ENCODE results near the gene CD96. TPM values are rescaled to one million over a fixed set of nuclear protein-coding genes. Genes with fewer than 3 reads are reported as not detected.
"Not testable (repeated sequence)": the region's sequence is repeated elsewhere in the genome, so short reads cannot be mapped to it uniquely, and the experiment has no call there.

Gene CD96
- total RNA-seq, 8 experiments from 2014 or later = 0.09 to 2.5 (median 0.21) TPM; not detected in 3

GRCh38 chr3:111538681-111539083, 3.3 kb upstream of the CD96 start:
- Histone ChIP-seq H3K4me1 (replicated peaks in 1 of 2) (no peaks in the 10 kb centered on the region), H3K4me3 (no peak overlapping the region), H3K27ac (no peak overlapping the region)
- 0 to 100% (median 37%) methylated on average over 1 to 4 of the region's 4 CpGs for WGBS, 10 experiments
- peak in 3 of 8 experiments; percentile 39 to 71 (median 48) for ATAC-seq (replicated peaks in 6 of 8)
- in situ Hi-C loops (cut with MboI; ENCODE audit: low pct_unique_long_range_greater_than_20kb in 2 of 9, low sequenced_read_pairs in 9 of 9, unreplicated experiment in 9 of 9) = loop anchor here in 3 of 9 experiments (25.0 kb wide), 3 partner anchors 176 to 451 kb away; no protein-coding TSS in a partner anchor

- in situ Hi-C loops (cut with MboI; ENCODE audit: low pct_unique_long_range_greater_than_20kb in 2 of 9, low sequenced_read_pairs in 9 of 9, unreplicated experiment in 9 of 9) = loop anchor here in 3 of 9 experiments (25.0 kb wide), 3 partner anchors 177 to 452 kb away; no protein-coding TSS in a partner anchor
- peak; percentile 64 to 100 (median 96) for ATAC-seq (replicated peaks in 6 of 8)
- H3K4me3 ChIP-seq = no peak overlapping the region
- H3K4me1 ChIP-seq (replicated peaks in 1 of 2) = no peaks in the 10 kb centered on the region
- H3K27ac ChIP-seq = no peak overlapping the region
- 15 to 80% (median 47%) methylated on average over 1 to 8 of the region's 10 CpGs for WGBS, 10 experiments
These were observed 2.4 kb upstream of the CD96 start for GRCh38 chr3:111539351-111540331.

- H3K27ac ChIP-seq = no peak overlapping the region
- in situ Hi-C loops (cut with MboI; ENCODE audit: low pct_unique_long_range_greater_than_20kb in 2 of 9, low sequenced_read_pairs in 9 of 9, unreplicated experiment in 9 of 9) = loop anchor here in 3 of 9 experiments (25.0 kb wide), 3 partner anchors 179 to 454 kb away; no protein-coding TSS in a partner anchor
- WGBS, 10 experiments = 60 to 100% (median 100%) methylated on average over 1 to 3 of the region's 3 CpGs; no CpG with 5 or more reads in 5 of the 10 experiments
These were observed 606 bp upstream of the CD96 start for GRCh38 chr3:111541391-111541790.

GRCh38 chr3:111542611-111543300, 759 bp downstream of the CD96 start:
- 80 to 100% (median 85%) methylated on average over 1 to 4 of the region's 4 CpGs; no CpG with 5 or more reads in 2 of the 10 experiments for WGBS, 10 experiments
- no peak overlapping the region for H3K4me3 ChIP-seq
- H3K27ac ChIP-seq = no peak overlapping the region
- in situ Hi-C loops (cut with MboI; ENCODE audit: low pct_unique_long_range_greater_than_20kb in 2 of 9, low sequenced_read_pairs in 9 of 9, unreplicated experiment in 9 of 9) = loop anchor here in 3 of 9 experiments (25.0 kb wide), 3 partner anchors 180 to 455 kb away; no protein-coding TSS in a partner anchor
- no peaks in the 10 kb centered on the region for H3K4me1 ChIP-seq (replicated peaks in 1 of 2)
- ATAC-seq (replicated peaks in 6 of 8) = no peak

More at GRCh38 chr3:111541391-111541790, 606 bp upstream of the CD96 start:
- no peaks in the 10 kb centered on the region for H3K4me1 ChIP-seq (replicated peaks in 1 of 2)
- H3K4me3 ChIP-seq = no peak overlapping the region
- no peak for ATAC-seq (replicated peaks in 6 of 8)

- Histone ChIP-seq H3K27ac (no peak overlapping the region), H3K4me3 (no peak overlapping the region), H3K4me1 (replicated peaks in 1 of 2) (no peaks in the 10 kb centered on the region)
- WGBS, 10 experiments = 20 to 100% (median 67%) methylated on average over 1 to 2 of the region's 2 CpGs; no CpG with 5 or more reads in 3 of the 10 experiments
- in situ Hi-C loops (cut with MboI; ENCODE audit: low pct_unique_long_range_greater_than_20kb in 2 of 9, low sequenced_read_pairs in 9 of 9, unreplicated experiment in 9 of 9) = loop anchor here in 3 of 9 experiments (25.0 kb wide), 3 partner anchors 183 to 458 kb away; no protein-coding TSS in a partner anchor
- ATAC-seq (replicated peaks in 6 of 8) = no peak
These were observed 3.4 kb downstream of the CD96 start for GRCh38 chr3:111545349-111545748.

GRCh38 chr3:111547631-111548030, 5.6 kb downstream of the CD96 start:
- H3K4me3 ChIP-seq = no peak overlapping the region
- in situ Hi-C loops (cut with MboI; ENCODE audit: low pct_unique_long_range_greater_than_20kb in 2 of 9, low sequenced_read_pairs in 9 of 9, unreplicated experiment in 9 of 9) = loop anchor here in 3 of 9 experiments (25.0 kb wide), 3 partner anchors 185 to 460 kb away; no protein-coding TSS in a partner anchor
- H3K4me1 ChIP-seq (replicated peaks in 1 of 2) = no peaks in the 10 kb centered on the region
- 53 to 95% (median 87%) methylated on average over 2 to 4 of the region's 4 CpGs; no CpG with 5 or more reads in 1 of the 10 experiments for WGBS, 10 experiments
- ATAC-seq (replicated peaks in 6 of 8) = no peak
- no peak overlapping the region for H3K27ac ChIP-seq

- Histone ChIP-seq H3K27ac (no peak overlapping the region), H3K4me1 (replicated peaks in 1 of 2) (no peaks in the 10 kb centered on the region), H3K4me3 (no peak overlapping the region)
- ATAC-seq (replicated peaks in 6 of 8) = peak in 2 of 8 experiments; percentile 27 to 30
- in situ Hi-C loops (cut with MboI; ENCODE audit: low pct_unique_long_range_greater_than_20kb in 2 of 9, low sequenced_read_pairs in 9 of 9, unreplicated experiment in 9 of 9) = loop anchor here in 3 of 9 experiments (25.0 kb wide), 3 partner anchors 186 to 461 kb away; no protein-coding TSS in a partner anchor
- 22 to 100% (median 95%) methylated on average over 1 of the region's 1 CpG; no CpG with 5 or more reads in 4 of the 10 experiments for WGBS, 10 experiments
These were observed 6.1 kb downstream of the CD96 start for GRCh38 chr3:111548092-111548491.

GRCh38 chr3:111548756-111549155, 6.8 kb downstream of the CD96 start:
- Histone ChIP-seq H3K4me1 (replicated peaks in 1 of 2) (no peaks in the 10 kb centered on the region), H3K27ac (no peak overlapping the region), H3K4me3 (no peak overlapping the region)
- in situ Hi-C loops (cut with MboI; ENCODE audit: low pct_unique_long_range_greater_than_20kb in 2 of 9, low sequenced_read_pairs in 9 of 9, unreplicated experiment in 9 of 9) = loop anchor here in 3 of 9 experiments (25.0 kb wide), 3 partner anchors 186 to 461 kb away; no protein-coding TSS in a partner anchor
- ATAC-seq (replicated peaks in 6 of 8) = no peak

GRCh38 chr3:111561902-111562301, 19.9 kb downstream of the CD96 start:
- 54 to 95% (median 90%) methylated on average over 3 to 5 of the region's 25 CpGs; no CpG with 5 or more reads in 7 of the 10 experiments for WGBS, 10 experiments
- in situ Hi-C loops (cut with MboI; ENCODE audit: low pct_unique_long_range_greater_than_20kb in 2 of 9, low sequenced_read_pairs in 9 of 9, unreplicated experiment in 9 of 9); ATAC-seq (replicated peaks in 6 of 8); H3K4me1 ChIP-seq (replicated peaks in 1 of 2); H3K4me3 ChIP-seq; H3K27ac ChIP-seq: not testable (repeated sequence)

GRCh38 chr3:111566844-111567243, 24.8 kb downstream of the CD96 start:
- no peak overlapping the region for H3K27ac ChIP-seq
- 20 to 100% (median 92%) methylated on average over 1 to 2 of the region's 2 CpGs; no CpG with 5 or more reads in 4 of the 10 experiments for WGBS, 10 experiments
- in situ Hi-C loops (cut with MboI; ENCODE audit: low pct_unique_long_range_greater_than_20kb in 2 of 9, low sequenced_read_pairs in 9 of 9, unreplicated experiment in 9 of 9) = no loop called here
- H3K4me3 ChIP-seq = no peak overlapping the region
- ATAC-seq (replicated peaks in 6 of 8) = no peak
- no peaks in the 10 kb centered on the region for H3K4me1 ChIP-seq (replicated peaks in 1 of 2)

- Histone ChIP-seq H3K4me1 (replicated peaks in 1 of 2) (no peaks in the 10 kb centered on the region), H3K27ac (no peak overlapping the region), H3K4me3 (no peak overlapping the region)
- WGBS, 10 experiments = 46 to 100% (median 90%) methylated on average over 1 to 2 of the region's 2 CpGs
- in situ Hi-C loops (cut with MboI; ENCODE audit: low pct_unique_long_range_greater_than_20kb in 2 of 9, low sequenced_read_pairs in 9 of 9, unreplicated experiment in 9 of 9) = no loop called here
- no peak for ATAC-seq (replicated peaks in 6 of 8)
These were observed 26.4 kb downstream of the CD96 start for GRCh38 chr3:111568355-111568754.

GRCh38 chr3:111568911-111569310, 26.9 kb downstream of the CD96 start:
- Histone ChIP-seq H3K4me3 (no peak overlapping the region), H3K4me1 (replicated peaks in 1 of 2) (no peaks in the 10 kb centered on the region), H3K27ac (no peak overlapping the region)
- ATAC-seq (replicated peaks in 6 of 8) = no peak
- in situ Hi-C loops (cut with MboI; ENCODE audit: low pct_unique_long_range_greater_than_20kb in 2 of 9, low sequenced_read_pairs in 9 of 9, unreplicated experiment in 9 of 9) = no loop called here

All from motor neuron (in vitro differentiated cells).